Measurements from ENCODE around the gene CNST. TPM values are rescaled to one million over a fixed set of nuclear protein-coding genes. Genes with fewer than 3 reads are reported as not detected.

The CNST gene
- total and polyA plus RNA-seq, 2 of the 13 experiments (the other 11 are each of a cell fraction or from before 2014, with no cell fraction given) = 6.3 to 12.4 TPM

DNA sequence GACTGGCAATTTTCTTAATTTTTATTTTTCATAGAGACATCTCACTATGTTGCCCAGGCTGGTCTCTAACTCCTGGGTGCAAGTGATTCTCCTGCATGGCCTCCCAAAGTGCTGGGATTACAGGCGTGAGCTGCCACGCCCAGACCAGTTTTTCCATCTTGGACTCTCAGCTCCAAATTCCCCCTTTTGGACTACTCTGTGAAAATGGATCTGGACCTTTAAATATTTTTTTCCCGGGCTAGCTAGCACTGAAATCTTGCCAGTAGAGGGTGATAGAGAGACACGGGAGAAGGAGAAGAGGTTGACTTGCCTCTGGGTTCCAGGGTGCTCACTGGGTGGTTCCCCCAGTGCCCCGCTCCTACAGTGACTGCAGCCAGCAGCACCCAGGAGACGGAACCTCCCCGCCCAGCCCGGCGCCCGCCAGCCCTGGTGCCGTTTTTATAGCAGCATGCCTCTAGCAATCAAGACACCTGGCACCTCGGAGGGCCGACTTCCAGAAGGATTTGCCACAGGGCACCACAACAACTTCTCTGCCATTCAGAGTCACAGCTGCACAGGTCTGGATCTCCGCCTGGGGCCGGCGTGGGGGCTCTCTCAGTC is 123.3 kb downstream of the CNST start (continued):
- TF ChIP-seq, protein P1, sequence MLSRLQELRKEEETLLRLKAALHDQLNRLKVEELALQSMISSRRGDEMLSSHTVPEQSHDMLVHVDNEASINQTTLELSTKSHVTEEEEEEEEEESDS (CRISPR knock-in tag; IDR thresholded peaks at IDR 0.05; ENCODE audit: borderline replicate concordance) = no peak
- TF ChIP-seq PAX8 (CRISPR knock-in tag; IDR thresholded peaks at IDR 0.05; ENCODE audit: borderline replicate concordance) (no peak), ZC3H13 (CRISPR knock-in tag; IDR thresholded peaks at IDR 0.05) (no peak), CREM (IDR thresholded peaks at IDR 0.05) (no peak), CREM (CRISPR knock-in tag; IDR thresholded peaks at IDR 0.05) (no peak), ZNF772 (CRISPR knock-in tag; IDR thresholded peaks at IDR 0.05) (no peak), TBX2 (CRISPR knock-in tag; IDR thresholded peaks at IDR 0.05; ENCODE audit: borderline replicate concordance) (peak; percentile 40; the same call in 1 of the 2 replicates), SATB2 (CRISPR knock-in tag; IDR thresholded peaks at IDR 0.05) (no peak), TEAD3 (CRISPR knock-in tag; optimal IDR thresholded peaks at IDR 0.05; ENCODE audit: borderline replicate concordance) (peak; percentile 49), BCL6 (CRISPR knock-in tag; IDR thresholded peaks at IDR 0.05) (no peak), ZNF263 (CRISPR knock-in tag; IDR thresholded peaks at IDR 0.05) (no peak), AKAP8 (CRISPR knock-in tag; IDR thresholded peaks at IDR 0.05) (no peak), IKZF1 (IDR thresholded peaks at IDR 0.05) (no peak), SP4 (CRISPR knock-in tag; IDR thresholded peaks at IDR 0.05) (no peak), ZNF264 (CRISPR knock-in tag; IDR thresholded peaks at IDR 0.05) (no peak)
- TF ChIP-seq, protein P2, sequence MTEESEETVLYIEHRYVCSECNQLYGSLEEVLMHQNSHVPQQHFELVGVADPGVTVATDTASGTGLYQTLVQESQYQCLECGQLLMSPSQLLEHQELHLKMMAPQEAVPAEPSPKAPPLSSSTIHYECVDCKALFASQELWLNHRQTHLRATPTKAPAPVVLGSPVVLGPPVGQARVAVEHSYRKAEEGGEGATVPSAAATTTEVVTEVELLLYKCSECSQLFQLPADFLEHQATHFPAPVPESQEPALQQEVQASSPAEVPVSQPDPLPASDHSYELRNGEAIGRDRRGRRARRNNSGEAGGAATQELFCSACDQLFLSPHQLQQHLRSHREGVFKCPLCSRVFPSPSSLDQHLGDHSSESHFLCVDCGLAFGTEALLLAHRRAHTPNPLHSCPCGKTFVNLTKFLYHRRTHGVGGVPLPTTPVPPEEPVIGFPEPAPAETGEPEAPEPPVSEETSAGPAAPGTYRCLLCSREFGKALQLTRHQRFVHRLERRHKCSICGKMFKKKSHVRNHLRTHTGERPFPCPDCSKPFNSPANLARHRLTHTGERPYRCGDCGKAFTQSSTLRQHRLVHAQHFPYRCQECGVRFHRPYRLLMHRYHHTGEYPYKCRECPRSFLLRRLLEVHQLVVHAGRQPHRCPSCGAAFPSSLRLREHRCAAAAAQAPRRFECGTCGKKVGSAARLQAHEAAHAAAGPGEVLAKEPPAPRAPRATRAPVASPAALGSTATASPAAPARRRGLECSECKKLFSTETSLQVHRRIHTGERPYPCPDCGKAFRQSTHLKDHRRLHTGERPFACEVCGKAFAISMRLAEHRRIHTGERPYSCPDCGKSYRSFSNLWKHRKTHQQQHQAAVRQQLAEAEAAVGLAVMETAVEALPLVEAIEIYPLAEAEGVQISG (CRISPR knock-in tag; IDR thresholded peaks at IDR 0.05) = no peak
- TF ChIP-seq, protein P3, sequence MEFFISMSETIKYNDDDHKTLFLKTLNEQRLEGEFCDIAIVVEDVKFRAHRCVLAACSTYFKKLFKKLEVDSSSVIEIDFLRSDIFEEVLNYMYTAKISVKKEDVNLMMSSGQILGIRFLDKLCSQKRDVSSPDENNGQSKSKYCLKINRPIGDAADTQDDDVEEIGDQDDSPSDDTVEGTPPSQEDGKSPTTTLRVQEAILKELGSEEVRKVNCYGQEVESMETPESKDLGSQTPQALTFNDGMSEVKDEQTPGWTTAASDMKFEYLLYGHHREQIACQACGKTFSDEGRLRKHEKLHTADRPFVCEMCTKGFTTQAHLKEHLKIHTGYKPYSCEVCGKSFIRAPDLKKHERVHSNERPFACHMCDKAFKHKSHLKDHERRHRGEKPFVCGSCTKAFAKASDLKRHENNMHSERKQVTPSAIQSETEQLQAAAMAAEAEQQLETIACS (CRISPR knock-in tag; IDR thresholded peaks at IDR 0.05) = no peak
- TF ChIP-seq, protein P4, sequence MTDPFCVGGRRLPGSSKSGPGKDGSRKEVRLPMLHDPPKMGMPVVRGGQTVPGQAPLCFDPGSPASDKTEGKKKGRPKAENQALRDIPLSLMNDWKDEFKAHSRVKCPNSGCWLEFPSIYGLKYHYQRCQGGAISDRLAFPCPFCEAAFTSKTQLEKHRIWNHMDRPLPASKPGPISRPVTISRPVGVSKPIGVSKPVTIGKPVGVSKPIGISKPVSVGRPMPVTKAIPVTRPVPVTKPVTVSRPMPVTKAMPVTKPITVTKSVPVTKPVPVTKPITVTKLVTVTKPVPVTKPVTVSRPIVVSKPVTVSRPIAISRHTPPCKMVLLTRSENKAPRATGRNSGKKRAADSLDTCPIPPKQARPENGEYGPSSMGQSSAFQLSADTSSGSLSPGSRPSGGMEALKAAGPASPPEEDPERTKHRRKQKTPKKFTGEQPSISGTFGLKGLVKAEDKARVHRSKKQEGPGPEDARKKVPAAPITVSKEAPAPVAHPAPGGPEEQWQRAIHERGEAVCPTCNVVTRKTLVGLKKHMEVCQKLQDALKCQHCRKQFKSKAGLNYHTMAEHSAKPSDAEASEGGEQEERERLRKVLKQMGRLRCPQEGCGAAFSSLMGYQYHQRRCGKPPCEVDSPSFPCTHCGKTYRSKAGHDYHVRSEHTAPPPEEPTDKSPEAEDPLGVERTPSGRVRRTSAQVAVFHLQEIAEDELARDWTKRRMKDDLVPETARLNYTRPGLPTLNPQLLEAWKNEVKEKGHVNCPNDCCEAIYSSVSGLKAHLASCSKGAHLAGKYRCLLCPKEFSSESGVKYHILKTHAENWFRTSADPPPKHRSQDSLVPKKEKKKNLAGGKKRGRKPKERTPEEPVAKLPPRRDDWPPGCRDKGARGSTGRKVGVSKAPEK (CRISPR knock-in tag; IDR thresholded peaks at IDR 0.05; ENCODE audit: borderline replicate concordance) = no peak
- TF ChIP-seq, protein P5, sequence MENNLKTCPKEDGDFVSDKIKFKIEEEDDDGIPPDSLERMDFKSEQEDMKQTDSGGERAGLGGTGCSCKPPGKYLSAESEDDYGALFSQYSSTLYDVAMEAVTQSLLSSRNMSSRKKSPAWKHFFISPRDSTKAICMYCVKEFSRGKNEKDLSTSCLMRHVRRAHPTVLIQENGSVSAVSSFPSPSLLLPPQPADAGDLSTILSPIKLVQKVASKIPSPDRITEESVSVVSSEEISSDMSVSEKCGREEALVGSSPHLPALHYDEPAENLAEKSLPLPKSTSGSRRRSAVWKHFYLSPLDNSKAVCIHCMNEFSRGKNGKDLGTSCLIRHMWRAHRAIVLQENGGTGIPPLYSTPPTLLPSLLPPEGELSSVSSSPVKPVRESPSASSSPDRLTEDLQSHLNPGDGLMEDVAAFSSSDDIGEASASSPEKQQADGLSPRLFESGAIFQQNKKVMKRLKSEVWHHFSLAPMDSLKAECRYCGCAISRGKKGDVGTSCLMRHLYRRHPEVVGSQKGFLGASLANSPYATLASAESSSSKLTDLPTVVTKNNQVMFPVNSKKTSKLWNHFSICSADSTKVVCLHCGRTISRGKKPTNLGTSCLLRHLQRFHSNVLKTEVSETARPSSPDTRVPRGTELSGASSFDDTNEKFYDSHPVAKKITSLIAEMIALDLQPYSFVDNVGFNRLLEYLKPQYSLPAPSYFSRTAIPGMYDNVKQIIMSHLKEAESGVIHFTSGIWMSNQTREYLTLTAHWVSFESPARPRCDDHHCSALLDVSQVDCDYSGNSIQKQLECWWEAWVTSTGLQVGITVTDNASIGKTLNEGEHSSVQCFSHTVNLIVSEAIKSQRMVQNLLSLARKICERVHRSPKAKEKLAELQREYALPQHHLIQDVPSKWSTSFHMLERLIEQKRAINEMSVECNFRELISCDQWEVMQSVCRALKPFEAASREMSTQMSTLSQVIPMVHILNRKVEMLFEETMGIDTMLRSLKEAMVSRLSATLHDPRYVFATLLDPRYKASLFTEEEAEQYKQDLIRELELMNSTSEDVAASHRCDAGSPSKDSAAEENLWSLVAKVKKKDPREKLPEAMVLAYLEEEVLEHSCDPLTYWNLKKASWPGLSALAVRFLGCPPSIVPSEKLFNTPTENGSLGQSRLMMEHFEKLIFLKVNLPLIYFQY (CRISPR knock-in tag; IDR thresholded peaks at IDR 0.05; ENCODE audit: borderline replicate concordance) = no peak
- TF ChIP-seq, protein P6, sequence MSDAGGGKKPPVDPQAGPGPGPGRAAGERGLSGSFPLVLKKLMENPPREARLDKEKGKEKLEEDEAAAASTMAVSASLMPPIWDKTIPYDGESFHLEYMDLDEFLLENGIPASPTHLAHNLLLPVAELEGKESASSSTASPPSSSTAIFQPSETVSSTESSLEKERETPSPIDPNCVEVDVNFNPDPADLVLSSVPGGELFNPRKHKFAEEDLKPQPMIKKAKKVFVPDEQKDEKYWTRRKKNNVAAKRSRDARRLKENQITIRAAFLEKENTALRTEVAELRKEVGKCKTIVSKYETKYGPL (CRISPR knock-in tag; IDR thresholded peaks at IDR 0.05) = no peak

All from HepG2 (cell line).